Measurements from ENCODE around the gene RPS6KA1. TPM values are rescaled to one million over a fixed set of nuclear protein-coding genes. Genes with fewer than 3 reads are reported as not detected.

The RPS6KA1 gene
- total RNA-seq, 1 donor: 2.2 TPM

DNA sequence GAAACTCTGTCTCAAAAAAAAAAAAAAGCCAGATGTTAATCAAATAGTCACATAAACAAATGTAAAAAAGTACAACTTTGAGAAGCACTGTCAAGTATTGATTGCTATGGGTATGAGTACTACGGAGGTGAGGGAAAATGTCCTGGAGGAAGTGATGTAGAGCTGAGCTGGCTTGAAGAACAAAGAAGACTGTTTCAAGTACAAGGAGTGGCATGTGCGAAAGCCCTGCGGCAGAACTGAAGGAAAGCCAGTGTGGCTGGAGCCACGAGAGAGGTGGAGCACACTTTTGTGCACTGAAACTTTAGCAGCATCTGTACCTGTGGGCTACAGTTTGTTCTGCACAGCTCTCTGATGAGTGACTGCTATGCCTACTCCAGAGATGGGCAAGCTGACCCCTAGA lies 5.4 kb upstream of the RPS6KA1 start:
- TF ChIP-seq, protein P1, sequence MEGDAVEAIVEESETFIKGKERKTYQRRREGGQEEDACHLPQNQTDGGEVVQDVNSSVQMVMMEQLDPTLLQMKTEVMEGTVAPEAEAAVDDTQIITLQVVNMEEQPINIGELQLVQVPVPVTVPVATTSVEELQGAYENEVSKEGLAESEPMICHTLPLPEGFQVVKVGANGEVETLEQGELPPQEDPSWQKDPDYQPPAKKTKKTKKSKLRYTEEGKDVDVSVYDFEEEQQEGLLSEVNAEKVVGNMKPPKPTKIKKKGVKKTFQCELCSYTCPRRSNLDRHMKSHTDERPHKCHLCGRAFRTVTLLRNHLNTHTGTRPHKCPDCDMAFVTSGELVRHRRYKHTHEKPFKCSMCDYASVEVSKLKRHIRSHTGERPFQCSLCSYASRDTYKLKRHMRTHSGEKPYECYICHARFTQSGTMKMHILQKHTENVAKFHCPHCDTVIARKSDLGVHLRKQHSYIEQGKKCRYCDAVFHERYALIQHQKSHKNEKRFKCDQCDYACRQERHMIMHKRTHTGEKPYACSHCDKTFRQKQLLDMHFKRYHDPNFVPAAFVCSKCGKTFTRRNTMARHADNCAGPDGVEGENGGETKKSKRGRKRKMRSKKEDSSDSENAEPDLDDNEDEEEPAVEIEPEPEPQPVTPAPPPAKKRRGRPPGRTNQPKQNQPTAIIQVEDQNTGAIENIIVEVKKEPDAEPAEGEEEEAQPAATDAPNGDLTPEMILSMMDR (IDR thresholded peaks at IDR 0.05; ENCODE audit: extremely low read depth, low read depth, low read length): no peak
- Histone ChIP-seq H3K4me3 (ENCODE audit: insufficient read depth, low read length) (no peak overlapping the region), H2AFZ (ENCODE audit: low read length) (no peak overlapping the region), H3K4me2 (ENCODE audit: insufficient read depth, low read length) (no peak overlapping the region), H3K79me2 (ENCODE audit: insufficient read depth, low read length) (no peaks in the 10 kb centered on the region), H3K27me3 (ENCODE audit: insufficient read depth, low read length) (peaks cover 11% of the 10 kb centered on the region), H3K27ac (ENCODE audit: low read depth, low read length) (no peak overlapping the region), H3K36me3 (ENCODE audit: insufficient read depth, low read length) (no peaks in the 10 kb centered on the region), H3K4me1 (ENCODE audit: insufficient read depth, low read length) (no peaks in the 10 kb centered on the region), H4K20me1 (ENCODE audit: insufficient read depth, low read length) (no peaks in the 10 kb centered on the region), H3K9me3 (ENCODE audit: low read depth, low read length) (no peaks in the 10 kb centered on the region)
- peak; percentile 31 for DNase-seq (ENCODE audit: insufficient read length, low spot score, missing footprints)

DNA sequence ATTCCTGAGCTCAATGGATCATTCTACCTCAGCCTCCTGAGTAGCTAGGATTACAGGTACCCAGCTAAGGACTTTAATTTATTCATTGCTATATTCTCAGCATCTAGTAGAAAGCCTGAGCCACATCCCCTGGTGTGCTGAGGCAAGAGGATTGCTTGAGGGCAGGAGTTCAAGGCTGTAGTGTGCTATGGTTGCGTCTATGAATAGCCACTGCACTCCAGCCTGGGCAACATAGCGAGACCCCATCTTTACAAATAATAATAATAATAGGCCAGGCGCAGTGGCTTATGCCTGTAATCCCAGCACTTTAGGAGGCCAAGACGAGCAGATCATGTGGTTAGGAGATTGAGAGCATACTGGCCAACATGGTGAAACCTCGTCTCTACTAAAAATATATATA lies 3.3 kb upstream of the RPS6KA1 start:
- Histone ChIP-seq H3K36me3 (ENCODE audit: insufficient read depth, low read length) (no peaks in the 10 kb centered on the region), H3K27me3 (ENCODE audit: insufficient read depth, low read length) (peaks cover 11% of the 10 kb centered on the region), H4K20me1 (ENCODE audit: insufficient read depth, low read length) (no peaks in the 10 kb centered on the region), H2AFZ (ENCODE audit: low read length) (no peak overlapping the region), H3K4me2 (ENCODE audit: insufficient read depth, low read length) (no peak overlapping the region), H3K9me3 (ENCODE audit: low read depth, low read length) (no peaks in the 10 kb centered on the region), H3K4me3 (ENCODE audit: insufficient read depth, low read length) (no peak overlapping the region), H3K27ac (ENCODE audit: low read depth, low read length) (no peak overlapping the region), H3K4me1 (ENCODE audit: insufficient read depth, low read length) (peaks cover 11% of the 10 kb centered on the region), H3K79me2 (ENCODE audit: insufficient read depth, low read length) (no peaks in the 10 kb centered on the region)
- peak; percentile 34 for DNase-seq (ENCODE audit: insufficient read length, low spot score, missing footprints)
- TF ChIP-seq, protein P1 (IDR thresholded peaks at IDR 0.05; ENCODE audit: extremely low read depth, low read depth, low read length): no peak

DNA sequence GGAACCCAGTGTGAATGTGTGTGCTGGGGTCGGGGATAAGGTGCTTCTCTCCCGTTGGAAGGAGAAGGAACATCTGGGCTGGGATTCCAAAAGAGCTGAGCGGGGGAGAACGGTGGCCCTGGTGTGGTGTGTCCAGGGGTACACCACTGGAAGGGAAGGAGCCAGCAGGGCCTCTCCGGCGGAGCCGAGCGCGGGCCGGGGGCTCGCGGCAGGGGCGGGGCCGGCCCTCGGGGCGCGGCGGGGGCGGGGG lies 231 bp upstream of the RPS6KA1 start:
- Histone ChIP-seq H3K36me3 (ENCODE audit: insufficient read depth, low read length) (no peaks in the 10 kb centered on the region), H3K9me3 (ENCODE audit: low read depth, low read length) (no peaks in the 10 kb centered on the region), H3K4me3 (ENCODE audit: insufficient read depth, low read length) (peak overlapping the region; percentile 71), H4K20me1 (ENCODE audit: insufficient read depth, low read length) (no peaks in the 10 kb centered on the region), H3K79me2 (ENCODE audit: insufficient read depth, low read length) (no peaks in the 10 kb centered on the region), H3K27me3 (ENCODE audit: insufficient read depth, low read length) (peaks cover 3% of the 10 kb centered on the region), H3K27ac (ENCODE audit: low read depth, low read length) (no peak overlapping the region), H3K4me2 (ENCODE audit: insufficient read depth, low read length) (peak overlapping the region; percentile 74), H2AFZ (ENCODE audit: low read length) (peak overlapping the region; percentile 87), H3K4me1 (ENCODE audit: insufficient read depth, low read length) (peaks cover 11% of the 10 kb centered on the region)
- TF ChIP-seq, protein P1 (IDR thresholded peaks at IDR 0.05; ENCODE audit: extremely low read depth, low read depth, low read length): no peak
- DNase-seq (ENCODE audit: insufficient read length, low spot score, missing footprints): no peak

DNA sequence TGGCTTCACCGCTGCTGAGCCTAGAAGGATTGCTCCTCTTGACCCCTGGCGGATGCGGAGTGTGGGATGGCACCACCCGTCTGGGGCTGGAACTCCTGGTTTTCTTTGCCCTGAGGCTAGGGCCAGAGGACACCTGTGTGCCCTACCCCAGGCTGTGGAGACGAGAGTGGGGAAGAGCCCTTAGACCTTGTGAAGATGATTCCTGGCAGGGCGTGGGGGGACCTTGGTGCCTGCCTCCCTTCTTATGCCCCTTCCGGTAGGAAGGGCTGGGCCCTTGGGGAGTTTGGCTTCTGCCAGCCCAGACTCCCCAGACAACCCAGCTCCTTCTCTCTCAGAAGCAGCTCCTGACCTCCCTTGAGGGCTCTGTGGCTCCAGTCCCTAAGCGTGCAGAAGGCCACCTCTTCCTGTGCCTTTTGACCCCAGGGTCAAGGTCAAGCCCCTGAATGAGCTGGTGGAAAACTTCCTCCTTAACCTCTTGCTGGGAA lies 891 bp downstream of the RPS6KA1 start:
- peaks cover 11% of the 10 kb centered on the region for H3K4me1 ChIP-seq (ENCODE audit: insufficient read depth, low read length)
- no peaks in the 10 kb centered on the region for H3K79me2 ChIP-seq (ENCODE audit: insufficient read depth, low read length)
- DNase-seq (ENCODE audit: insufficient read length, low spot score, missing footprints): peak; percentile 86

More for the DNA sequence above, 891 bp downstream of the RPS6KA1 start:
- Histone ChIP-seq H3K9me3 (ENCODE audit: low read depth, low read length) (no peaks in the 10 kb centered on the region), H3K27me3 (ENCODE audit: insufficient read depth, low read length) (no peaks in the 10 kb centered on the region), H3K27ac (ENCODE audit: low read depth, low read length) (no peak overlapping the region), H4K20me1 (ENCODE audit: insufficient read depth, low read length) (no peaks in the 10 kb centered on the region), H3K36me3 (ENCODE audit: insufficient read depth, low read length) (no peaks in the 10 kb centered on the region), H3K4me3 (ENCODE audit: insufficient read depth, low read length) (peak overlapping the region; percentile 71), H3K4me2 (ENCODE audit: insufficient read depth, low read length) (peak overlapping the region; percentile 84), H2AFZ (ENCODE audit: low read length) (peak overlapping the region; percentile 44)
- TF ChIP-seq, protein P1 (IDR thresholded peaks at IDR 0.05; ENCODE audit: extremely low read depth, low read depth, low read length): no peak

All from osteoblast (primary cell).